ENCODE results near the gene DCAF8L2. TPM values are rescaled to one million over a fixed set of nuclear protein-coding genes. Genes with fewer than 3 reads are reported as not detected.

Gene DCAF8L2
- total and polyA plus RNA-seq, 10 of the 15 experiments (the other 5 are each of a cell fraction or from before 2014, with no cell fraction given): not detected

DNA sequence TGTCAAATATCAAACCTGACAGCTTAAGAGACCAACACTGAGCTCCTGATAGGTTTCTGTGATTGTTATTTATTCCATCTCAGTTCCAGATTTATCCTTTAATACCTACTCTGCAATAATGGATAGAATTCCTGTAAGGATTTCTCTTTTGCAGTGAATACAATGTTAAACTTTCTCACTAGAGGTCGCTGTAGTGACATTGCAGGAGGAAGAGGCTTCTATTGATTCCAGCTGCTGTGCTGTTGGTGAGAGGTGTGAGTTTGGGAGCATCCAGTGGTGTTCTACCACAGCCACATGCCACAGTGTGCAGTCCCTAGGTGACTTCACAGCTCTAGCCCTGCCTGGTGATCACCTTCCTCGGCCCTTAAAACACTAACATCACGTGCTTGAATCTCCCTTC is 34.6 kb upstream of the DCAF8L2 start:
- intact Hi-C loops (cut with micrococcal nuclease; ENCODE audit: unreplicated experiment): loop anchor here (2.0 kb wide), 1 partner anchor 129 kb away; no protein-coding TSS in a partner anchor
- in situ Hi-C loops (cut with MboI): no loop called here
- TF ChIP-seq SREBF1 (IDR thresholded peaks at IDR 0.05; ENCODE audit: low read length) (no peak), NFIC (IDR thresholded peaks at IDR 0.05; ENCODE audit: low read depth, low read length) (no peak), RAD21 (IDR thresholded peaks at IDR 0.05; ENCODE audit: insufficient read depth, low read depth, low read length) (peak; percentile 48), SMC3 (IDR thresholded peaks at IDR 0.05; ENCODE audit: borderline replicate concordance, low read length) (peak; percentile 10; the same call in 1 of the 2 replicates), SREBF2 (IDR thresholded peaks at IDR 0.05; ENCODE audit: low read length) (no peak), EGR1 (IDR thresholded peaks at IDR 0.05; ENCODE audit: borderline replicate concordance in 1 of 2, low read depth in 2 of 2, low read length in 2 of 2) (no peak), SRF (IDR thresholded peaks at IDR 0.05; ENCODE audit: low read depth in 2 of 2, low read length in 2 of 2) (no peak), SUPT20H (IDR thresholded peaks at IDR 0.05; ENCODE audit: borderline replicate concordance, control insufficient read depth, low read depth, low read length) (no peak), BHLHE40 (IDR thresholded peaks at IDR 0.05; ENCODE audit: borderline replicate concordance in 1 of 2, low read depth in 2 of 2, low read length in 1 of 2) (0 out of 4 replicates have a peak, but pooled peaks of 1 of the 2 experiments have one; percentile 6), LARP7 (IDR thresholded peaks at IDR 0.05) (no peak)
- TF ChIP-seq, protein P1, sequence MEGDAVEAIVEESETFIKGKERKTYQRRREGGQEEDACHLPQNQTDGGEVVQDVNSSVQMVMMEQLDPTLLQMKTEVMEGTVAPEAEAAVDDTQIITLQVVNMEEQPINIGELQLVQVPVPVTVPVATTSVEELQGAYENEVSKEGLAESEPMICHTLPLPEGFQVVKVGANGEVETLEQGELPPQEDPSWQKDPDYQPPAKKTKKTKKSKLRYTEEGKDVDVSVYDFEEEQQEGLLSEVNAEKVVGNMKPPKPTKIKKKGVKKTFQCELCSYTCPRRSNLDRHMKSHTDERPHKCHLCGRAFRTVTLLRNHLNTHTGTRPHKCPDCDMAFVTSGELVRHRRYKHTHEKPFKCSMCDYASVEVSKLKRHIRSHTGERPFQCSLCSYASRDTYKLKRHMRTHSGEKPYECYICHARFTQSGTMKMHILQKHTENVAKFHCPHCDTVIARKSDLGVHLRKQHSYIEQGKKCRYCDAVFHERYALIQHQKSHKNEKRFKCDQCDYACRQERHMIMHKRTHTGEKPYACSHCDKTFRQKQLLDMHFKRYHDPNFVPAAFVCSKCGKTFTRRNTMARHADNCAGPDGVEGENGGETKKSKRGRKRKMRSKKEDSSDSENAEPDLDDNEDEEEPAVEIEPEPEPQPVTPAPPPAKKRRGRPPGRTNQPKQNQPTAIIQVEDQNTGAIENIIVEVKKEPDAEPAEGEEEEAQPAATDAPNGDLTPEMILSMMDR (IDR thresholded peaks at IDR 0.05 in 2 of 3, conservative IDR thresholded peaks at IDR 0.05 in 1 of 3; ENCODE audit: control insufficient read depth in 2 of 3, extremely low read depth in 1 of 3, insufficient read depth in 1 of 3, low read depth in 3 of 3, low read length in 3 of 3): peak; percentile 34 to 49 (median 41); a peak in 4 of 6 replicates
- POLR2A ChIA-PET: no interaction called here
- Histone ChIP-seq H3K36me3 (ENCODE audit: control insufficient read depth in 2 of 2, insufficient read depth in 2 of 2, low read length in 1 of 2) (no peaks in the 10 kb centered on the region), H3K4me3 (no peak overlapping the region), H2AFZ (ENCODE audit: control insufficient read depth, low read depth, low read length) (no peak overlapping the region), H3K27ac (ENCODE audit: control insufficient read depth, insufficient read depth) (no peak overlapping the region), H4K20me1 (ENCODE audit: control insufficient read depth, insufficient read depth) (no peaks in the 10 kb centered on the region), H3K9me3 (replicated peaks; ENCODE audit: control insufficient read depth, insufficient read depth, low read length) (no peaks in the 10 kb centered on the region), H3K79me2 (ENCODE audit: control insufficient read depth, insufficient read depth, low read length) (no peaks in the 10 kb centered on the region), H3K27me3 (replicated peaks in 1 of 2; ENCODE audit: control insufficient read depth in 2 of 2, insufficient read depth in 2 of 2, low read length in 1 of 2) (no peaks in the 10 kb centered on the region), H3K9ac (ENCODE audit: control insufficient read depth, insufficient read depth, low read length) (no peak overlapping the region), H3K4me1 (ENCODE audit: control insufficient read depth, insufficient read depth, low read length) (no peaks in the 10 kb centered on the region), H3K4me2 (ENCODE audit: control insufficient read depth, insufficient read depth) (no peak overlapping the region)
- no peak for DNase-seq (ENCODE audit: low read depth, low spot score)
- no TSS peak for BruUV-seq (replicated peaks)
- ATAC-seq: peak; percentile 68; the same call in 2 of the 3 replicates
- WGBS (ENCODE audit: insufficient coverage, insufficient replicate concordance, low lambda C conversion rate, missing lambda C conversion rate): 0% methylated on average over 3 of the region's 3 CpGs
- RAD21 ChIA-PET (ENCODE audit: unreplicated experiment): interaction anchor here (1.2 kb wide), 1 partner anchor 64 kb away, joined by 3 read pairs; no protein-coding TSS in a partner anchor
- SMC1A ChIA-PET (ENCODE audit: uncharacterized antibody, unreplicated experiment): interaction anchor here (0.9 to 3.6 kb wide), 3 partner anchors 64 to 748 kb away, joined by 3 to 15 read pairs (median 10); no protein-coding TSS in a partner anchor
- no peak for FAIRE-seq
- CTCF ChIA-PET: interaction anchor here (0.6 to 4.1 kb wide), 9 partner anchors 14 to 412 kb away, joined by 3 to 41 read pairs (median 6); no protein-coding TSS in a partner anchor

Data from GM12878 (cell line).